HG03521 (cell line): ENCODE data around the gene TACR1.
"Not testable (repeated sequence)": the region's sequence is repeated elsewhere in the genome, so short reads cannot be mapped to it uniquely, and the experiment has no call there.

Source experiments
- ATAC-seq: cut with Tn5 transposase; IDR thresholded peaks from one replicate; pipeline ENCODE4 v1.9.1; 2021; ENCODE audit warnings: mild to moderate bottlenecking, moderate library complexity; ENCODE audit not compliant: unreplicated experiment

The TACR1 gene, protein sequence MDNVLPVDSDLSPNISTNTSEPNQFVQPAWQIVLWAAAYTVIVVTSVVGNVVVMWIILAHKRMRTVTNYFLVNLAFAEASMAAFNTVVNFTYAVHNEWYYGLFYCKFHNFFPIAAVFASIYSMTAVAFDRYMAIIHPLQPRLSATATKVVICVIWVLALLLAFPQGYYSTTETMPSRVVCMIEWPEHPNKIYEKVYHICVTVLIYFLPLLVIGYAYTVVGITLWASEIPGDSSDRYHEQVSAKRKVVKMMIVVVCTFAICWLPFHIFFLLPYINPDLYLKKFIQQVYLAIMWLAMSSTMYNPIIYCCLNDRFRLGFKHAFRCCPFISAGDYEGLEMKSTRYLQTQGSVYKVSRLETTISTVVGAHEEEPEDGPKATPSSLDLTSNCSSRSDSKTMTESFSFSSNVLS

DNA sequence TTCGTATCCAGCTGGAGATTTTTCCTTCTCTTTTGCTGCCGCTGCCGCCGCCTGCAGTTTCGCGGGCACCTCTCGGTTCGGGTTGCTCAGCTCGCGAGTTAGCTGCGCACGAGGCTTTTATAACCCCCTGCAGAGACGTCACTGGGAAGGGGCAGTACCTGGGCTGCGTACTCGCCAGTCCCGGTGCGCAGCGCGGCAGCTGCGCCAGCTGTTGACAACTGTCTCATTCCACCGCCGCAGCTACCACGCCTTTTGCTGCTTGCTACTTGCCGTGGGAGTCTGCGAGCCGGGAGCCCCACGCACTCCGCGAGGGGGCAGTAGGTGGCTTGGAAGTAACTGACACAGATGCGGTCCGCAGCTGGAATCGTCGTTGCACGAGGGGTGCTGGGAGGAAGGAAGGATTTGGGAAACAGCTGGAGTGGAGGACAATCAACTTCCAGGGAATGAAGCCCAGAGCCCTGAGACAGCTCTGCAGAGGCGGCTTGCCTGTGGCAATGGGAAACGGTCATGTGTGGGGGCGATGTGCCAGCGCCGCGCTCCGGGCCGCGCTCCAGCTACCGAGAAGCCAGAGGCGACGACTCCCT is at the start of gene TACR1:
Gene TACR1, minus strand, starts transcription at position 93 of the 584 bp plus-strand sequence. CDS start 586 bp downstream, outside the sequence.
- peak; percentile 69 for ATAC-seq

GRCh38 chr2:75248581-75248980 is 49.3 kb upstream of the TACR1 start:
- ATAC-seq: not testable (repeated sequence)

DNA sequence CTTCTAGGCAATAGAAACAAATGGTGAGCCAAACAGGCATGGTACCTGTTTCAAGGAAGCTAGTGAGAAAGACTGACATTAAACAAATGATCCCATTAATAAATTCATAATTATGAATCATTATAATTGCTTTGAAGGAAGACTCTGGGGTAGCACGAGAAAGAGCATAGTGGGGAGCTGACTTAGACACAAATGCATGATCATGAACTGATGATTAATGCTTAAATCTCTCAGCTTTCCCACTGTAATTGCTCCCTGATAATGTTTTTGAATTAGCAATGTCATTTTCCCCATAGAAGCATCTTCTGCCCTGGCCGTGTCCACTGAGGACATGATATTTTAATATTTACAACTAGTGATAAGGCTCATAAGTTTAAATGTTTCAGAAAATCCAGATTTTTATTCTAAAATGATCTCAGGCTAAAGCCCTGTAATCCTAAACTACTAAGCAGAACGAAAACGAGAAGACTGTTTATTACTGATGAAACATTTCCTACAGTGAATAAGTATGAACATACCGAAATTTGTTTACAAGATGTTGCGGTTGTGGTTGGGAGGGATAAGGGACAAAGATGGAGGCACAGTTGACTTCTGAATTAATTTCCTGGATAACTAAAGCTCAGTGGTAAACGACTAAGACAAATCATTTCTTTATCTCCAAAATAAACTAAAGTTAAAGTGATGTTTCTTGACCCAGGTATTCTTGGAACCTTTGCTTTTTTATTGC is 47.3 kb upstream of the TACR1 start:
- no peak for ATAC-seq

DNA sequence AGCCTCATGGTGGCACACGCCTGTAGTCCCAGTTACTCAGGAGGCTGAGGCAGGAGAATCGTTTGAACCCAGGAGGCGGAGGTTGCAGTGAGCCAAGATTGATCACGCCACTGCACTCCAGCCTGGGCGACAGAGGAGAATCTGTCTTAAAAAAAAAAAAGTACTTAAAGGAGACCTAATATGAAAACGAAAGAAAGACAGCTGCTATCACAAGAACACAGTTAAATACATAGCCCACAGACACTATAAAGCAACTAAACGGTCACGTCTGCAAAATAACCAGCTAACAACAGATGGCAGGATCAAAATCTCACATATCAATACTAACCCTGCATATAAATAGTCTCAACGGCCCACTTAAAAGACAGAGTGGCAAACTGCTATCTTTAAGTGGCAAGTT is 43.9 kb upstream of the TACR1 start:
- no peak for ATAC-seq

DNA sequence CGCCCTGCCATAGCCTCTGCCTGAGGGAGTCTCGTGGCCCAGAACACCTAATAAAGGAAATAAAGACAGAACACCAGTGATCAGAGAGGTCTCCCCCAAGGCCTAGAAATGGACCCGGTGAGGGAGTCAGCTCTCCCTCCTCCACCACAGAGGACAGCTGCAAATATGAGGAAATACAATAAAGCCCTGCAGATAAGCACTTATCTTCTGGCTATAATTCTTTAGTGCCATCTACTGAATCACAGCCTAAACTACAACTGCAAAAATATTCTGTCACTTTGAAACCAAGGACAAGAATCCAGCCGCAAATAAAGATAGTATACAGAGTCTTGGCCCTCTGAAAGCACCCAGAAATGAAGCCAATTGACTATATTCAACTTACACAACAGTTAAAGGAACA is 42.4 kb upstream of the TACR1 start:
- ATAC-seq: no peak

GRCh38 chr2:75238670-75239330 is 39.5 kb upstream of the TACR1 start:
- ATAC-seq: no peak

DNA sequence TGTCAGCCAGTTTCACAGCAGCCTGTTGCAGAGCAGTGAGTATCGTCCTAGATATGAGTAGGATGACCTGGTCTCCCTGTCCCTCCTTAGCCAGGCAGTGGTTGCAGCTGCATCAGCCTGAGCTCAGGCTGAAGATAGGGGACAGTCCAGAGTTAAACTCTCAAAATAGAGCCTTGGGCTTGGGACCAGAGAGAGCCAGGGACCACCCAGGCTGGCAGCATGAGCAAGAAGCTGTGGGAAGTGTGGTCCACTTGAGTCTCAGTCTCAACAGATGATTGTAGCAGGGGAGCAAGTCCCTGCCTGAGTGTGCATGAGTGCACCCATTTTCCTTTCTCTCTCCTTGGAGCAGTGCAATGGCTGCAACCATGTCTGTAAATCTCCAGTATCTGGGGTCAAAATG is 38.0 kb upstream of the TACR1 start:
- ATAC-seq: no peak

DNA sequence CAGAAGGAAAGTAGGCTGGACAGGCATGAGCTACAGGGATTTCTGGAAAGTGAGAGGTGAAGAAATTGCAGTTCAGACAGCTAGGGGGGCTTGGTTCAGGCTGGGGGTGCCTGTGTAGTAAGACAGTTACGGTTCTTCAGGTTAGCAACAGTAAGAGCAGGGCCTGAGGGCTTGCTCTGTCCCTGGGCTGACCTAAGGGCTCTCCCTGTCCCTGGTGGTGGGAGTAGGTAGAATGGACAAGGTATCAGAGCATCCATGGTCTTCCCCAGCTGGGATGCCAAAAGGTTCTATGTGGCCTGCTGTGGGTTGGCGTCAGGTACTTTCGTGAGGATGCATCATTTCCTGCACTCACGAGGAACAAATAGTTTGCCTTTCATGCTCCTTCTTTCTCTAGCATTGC is 34.6 kb upstream of the TACR1 start:
- ATAC-seq: no peak

- no peak for ATAC-seq
Observed at GRCh38 chr2:75226617-75227016, 27.3 kb upstream of the TACR1 start.

GRCh38 chr2:75226099-75226498 is 26.8 kb upstream of the TACR1 start:
- no peak for ATAC-seq

DNA sequence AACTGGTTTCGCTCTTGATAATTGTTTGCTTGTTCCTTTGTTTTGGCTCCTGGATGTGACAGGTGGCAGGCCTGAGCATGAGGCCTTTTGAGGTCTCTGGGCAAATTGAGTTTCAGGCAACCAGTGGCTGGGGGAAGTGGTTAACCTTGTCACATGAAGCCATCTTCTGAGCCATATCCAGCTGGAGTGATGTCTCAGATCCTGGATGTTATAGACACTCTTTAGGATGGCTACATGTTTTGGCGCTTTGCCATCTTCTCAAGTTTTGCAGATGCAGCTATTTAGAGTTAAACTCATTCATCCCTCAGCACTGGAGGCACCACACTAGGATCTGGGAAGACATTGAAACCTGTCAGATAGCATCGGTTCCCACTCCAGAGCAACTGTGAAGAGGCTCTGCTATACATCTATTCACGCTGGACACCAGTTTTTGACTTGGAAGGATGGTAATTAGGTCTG is 25.3 kb upstream of the TACR1 start:
- ATAC-seq: no peak

DNA sequence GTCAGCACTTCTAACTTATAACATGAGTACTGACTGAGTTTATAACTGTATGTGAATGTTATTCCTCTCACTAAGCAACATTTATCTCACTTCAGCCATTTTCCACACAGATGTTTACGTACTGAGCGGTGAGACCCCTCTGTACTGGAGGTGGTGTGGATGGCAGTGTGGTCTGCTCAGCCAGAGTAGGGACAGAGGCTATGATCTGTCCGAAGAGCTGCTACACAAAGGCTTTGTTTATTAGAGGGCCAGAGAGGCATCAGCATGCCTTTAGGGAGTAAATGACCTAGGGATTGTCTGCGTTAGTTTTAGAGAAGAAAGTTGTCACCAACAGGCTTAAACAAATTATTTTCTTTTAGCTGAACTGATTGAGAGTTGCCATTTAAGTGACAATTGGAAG is 23.2 kb upstream of the TACR1 start:
- ATAC-seq: no peak

GRCh38 chr2:75221862-75222261 is 22.5 kb upstream of the TACR1 start:
- no peak for ATAC-seq

DNA sequence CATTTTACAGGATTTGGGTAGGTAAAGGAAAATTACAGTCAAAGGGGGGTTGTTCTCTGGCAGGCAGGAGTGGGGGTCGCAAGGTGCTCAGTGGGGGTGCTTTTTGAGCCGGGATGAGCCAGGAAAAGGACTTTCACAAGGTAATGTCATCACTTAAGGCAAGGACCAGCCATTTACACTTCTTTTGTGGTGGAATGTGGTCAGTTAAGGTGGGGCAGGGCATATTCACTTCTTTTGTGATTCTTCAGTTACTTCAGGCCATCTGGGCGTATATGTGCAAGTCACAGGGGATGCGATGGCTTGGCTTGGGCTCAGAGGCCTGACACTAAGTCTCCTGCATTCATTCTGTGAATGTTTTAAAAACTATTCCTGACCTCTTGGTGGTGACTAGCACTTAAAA is 19.9 kb upstream of the TACR1 start:
- not testable (repeated sequence) for ATAC-seq

- no peak for ATAC-seq
Observed at GRCh38 chr2:75211266-75211770, 12.0 kb upstream of the TACR1 start.

GRCh38 chr2:75210409-75210808 is 11.1 kb upstream of the TACR1 start:
- no peak for ATAC-seq

DNA sequence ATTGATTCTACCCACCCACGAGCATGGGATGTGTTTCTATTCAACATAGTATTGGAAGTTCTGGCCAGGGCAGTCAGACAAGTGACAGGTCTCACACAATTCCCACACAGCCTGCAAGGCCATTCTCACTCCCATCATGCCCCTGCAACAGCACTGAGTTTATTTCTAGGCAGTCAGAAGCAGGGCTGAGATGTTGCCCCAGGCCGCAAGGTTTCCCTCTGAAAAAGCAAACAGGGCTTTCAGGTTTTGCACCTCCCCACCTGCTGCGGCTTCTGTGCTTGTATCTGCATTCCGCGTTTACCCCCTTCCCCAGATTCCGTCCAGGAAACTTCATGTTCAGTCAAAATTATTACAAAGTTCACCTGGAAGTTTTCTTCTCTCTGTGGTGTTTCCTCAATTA is 9.4 kb upstream of the TACR1 start:
- ATAC-seq: no peak

DNA sequence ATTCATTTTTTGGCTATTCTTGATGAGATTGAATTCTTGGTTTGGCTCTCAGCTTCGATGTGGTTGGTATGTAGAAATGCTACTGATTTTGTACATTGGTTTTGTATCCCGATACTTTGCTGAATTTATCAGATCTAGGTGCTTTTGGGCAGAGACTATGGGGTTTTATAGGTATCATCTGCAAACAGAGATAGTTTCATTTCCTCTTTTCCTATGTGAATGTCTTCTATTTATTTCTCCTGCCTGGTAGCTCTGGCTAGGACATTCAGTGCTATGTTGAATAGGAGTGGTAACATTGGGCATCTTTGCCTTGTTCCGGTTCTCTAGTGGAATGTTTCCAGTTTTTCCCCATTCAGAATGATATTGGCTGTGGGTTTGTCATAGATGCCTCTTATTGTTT is 5.5 kb upstream of the TACR1 start:
- ATAC-seq: no peak

- ATAC-seq: no peak
Observed at GRCh38 chr2:75202359-75202758, 3.0 kb upstream of the TACR1 start.

- no peak for ATAC-seq
Observed at GRCh38 chr2:75200140-75201096, 1.1 kb upstream of the TACR1 start.
